PC-3 (cell line): ENCODE results near the gene BCAS1. TPM values are rescaled to one million over a fixed set of nuclear protein-coding genes. Genes with fewer than 3 reads are reported as not detected.

Source experiments
- ATAC-seq: fragments of 200-7000 bp; cut with Tn5 transposase; 2 replicates; pipeline ENCODE4 v1.9.1; 2020; ENCODE audit warnings: mild to moderate bottlenecking, moderate library complexity
- BruUV-seq: library from RNA; stranded (reverse); fragments of 400-500 nt; replicated peaks from 2 replicates; lab custom pipeline; 2021; lab: Mats Ljungman, UMichigan
- CTCF ChIA-PET: fragments of 300-600 bp; sonication (Branson Sonifier 250); formaldehyde crosslinking; loops from one replicate; lab custom pipeline; 2022; ENCODE audit warnings: antibody characterized with exemption; lab: Charles Lee
- POLR2A ChIA-PET: fragments of 300-600 bp; sonication (Branson Sonifier 250); formaldehyde crosslinking; loops from one replicate; lab custom pipeline; 2022; ENCODE audit warnings: antibody characterized with exemption; ENCODE audit not compliant: unreplicated experiment; lab: Charles Lee
- DNase-seq: peaks from one replicate; pipeline ENCODE4 v3.0.0-alpha.2; 2015
- H2AFZ ChIP-seq: fragments of 300-600 bp; sonication (generic); 2 replicates; pipeline ENCODE4 v1.6.0; 2016; ENCODE audit warnings: antibody characterized with exemption, low read length
- H3F3A ChIP-seq: fragments of 300-600 bp; sonication (generic); one replicate; pipeline ENCODE4 v1.6.0; 2017; ENCODE audit warnings: antibody characterized with exemption, low read length, control low read depth, mild to moderate bottlenecking; ENCODE audit not compliant: unreplicated experiment
- H3K27ac ChIP-seq: fragments of 300-600 bp; sonication (generic); 2 replicates; pipeline ENCODE4 v1.5.1; 2016; ENCODE audit warnings: mild to moderate bottlenecking, low read length
- H3K27me3 ChIP-seq: fragments of 300-600 bp; sonication (generic); 2 replicates; pipeline ENCODE4 v1.6.1; 2016; ENCODE audit warnings: low read length, mixed read lengths
- H3K36me3 ChIP-seq: fragments of 300-600 bp; sonication (generic); 2 replicates; pipeline ENCODE4 v1.6.1; 2016; ENCODE audit warnings: low read depth, mixed run types, low read length, mixed read lengths
- H3K4me1 ChIP-seq: fragments of 300-600 bp; sonication (generic); 2 replicates; pipeline ENCODE4 v1.5.1; 2016; ENCODE audit warnings: low read length; ENCODE audit not compliant: insufficient read depth
- H3K4me2 ChIP-seq: fragments of 300-600 bp; sonication (generic); 2 replicates; pipeline ENCODE4 v1.6.0; 2016; ENCODE audit warnings: low read length
- H3K4me3 ChIP-seq: fragments of 300-600 bp; sonication (generic); 2 replicates; pipeline ENCODE4 v1.5.1; 2016; ENCODE audit warnings: mild to moderate bottlenecking, low read length, mixed read lengths
- H3K79me2 ChIP-seq: fragments of 300-600 bp; sonication (generic); 2 replicates; pipeline ENCODE4 v1.6.1; 2017; ENCODE audit warnings: low read length, mixed read lengths
- H3K9ac ChIP-seq: fragments of 300-600 bp; sonication (generic); 2 replicates; pipeline ENCODE4 v1.6.0; 2016; ENCODE audit warnings: mild to moderate bottlenecking, low read length
- H3K9me2 ChIP-seq: fragments of 300-600 bp; sonication (generic); replicated peaks from 2 replicates; pipeline ENCODE4 v1.6.1; 2016; ENCODE audit warnings: mixed run types, low read length, mixed read lengths
- H3K9me3 ChIP-seq: fragments of 300-600 bp; sonication (generic); 2 replicates; pipeline ENCODE4 v1.6.1; 2016; ENCODE audit warnings: low read length, mixed read lengths
- H4K20me1 ChIP-seq: fragments of 300-600 bp; sonication (generic); 2 replicates; pipeline ENCODE4 v1.6.1; 2016; ENCODE audit warnings: low read length, mixed read lengths
- EZH2 ChIP-seq: fragments of 300-600 bp; sonication (generic); IDR thresholded peaks from one replicate; pipeline ENCODE4 v1.6.1; 2017; ENCODE audit warnings: antibody characterized with exemption, mild to moderate bottlenecking, low read length; ENCODE audit not compliant: unreplicated experiment
- EZH2phosphoT487 ChIP-seq: fragments of 300-600 bp; sonication (generic); IDR thresholded peaks from 2 replicates; pipeline ENCODE4 v1.6.1; 2018; ENCODE audit warnings: mild to moderate bottlenecking, antibody characterized with exemption, low read length, borderline replicate concordance
- intact Hi-C: fragments of 100-400 bp; cut with micrococcal nuclease; formaldehyde crosslinking; loops from 2 replicates; pipeline ENCODE4 v1.9.0; 2023
- total RNA-seq: library from RNA; depleted of rRNA; stranded (reverse); fragments of >200 nt; gene quantifications from 2 replicates; pipeline ENCODE4 v1.2.3, GENCODE V29; 2014
- TF ChIP-seq, protein P1 (sequence below): fragments of 300-600 bp; sonication (generic); conservative IDR thresholded peaks from 2 replicates; pipeline ENCODE4 v1.5.1; 2017; ENCODE audit warnings: antibody characterized with exemption, low read depth, mild to moderate bottlenecking, low read length

Gene BCAS1
- total RNA-seq, 1 experiment from 2014 or later, result 0.18 TPM

DNA sequence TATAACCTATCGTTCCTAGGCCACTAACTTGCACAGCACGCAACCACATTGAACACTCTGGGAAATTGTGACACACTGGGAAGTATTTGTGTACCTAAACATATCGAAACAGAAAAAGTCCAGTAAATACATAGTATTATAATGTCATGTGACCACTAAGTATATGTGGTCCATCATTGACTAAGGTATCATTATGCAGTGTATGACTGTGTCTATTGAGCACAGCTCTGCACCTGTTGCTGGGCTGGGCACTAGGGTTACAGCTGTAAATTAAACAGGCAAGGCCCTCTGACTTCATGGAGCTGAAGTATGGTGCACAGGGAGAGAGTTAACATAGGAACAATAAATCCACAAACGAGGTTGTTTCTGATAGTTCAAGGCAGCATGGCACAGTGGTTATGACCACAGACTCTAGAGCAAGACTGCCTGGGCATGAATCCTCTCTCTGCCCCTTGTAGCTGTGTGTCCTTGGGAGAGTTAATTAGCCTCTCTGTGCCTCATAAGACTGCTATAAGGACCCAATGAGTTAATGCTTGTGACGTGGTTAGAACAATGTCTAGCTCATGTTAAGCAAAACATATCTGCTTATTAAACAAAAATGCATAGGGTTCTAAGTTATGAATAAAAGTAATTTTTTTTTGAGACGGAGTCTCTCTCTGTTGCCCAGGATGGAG lies 10.6 kb downstream of the BCAS1 start:
- no peaks in the 10 kb centered on the region for H3K36me3 ChIP-seq
- H3F3A ChIP-seq, result no peaks in the 10 kb centered on the region
- TF ChIP-seq, protein P1, sequence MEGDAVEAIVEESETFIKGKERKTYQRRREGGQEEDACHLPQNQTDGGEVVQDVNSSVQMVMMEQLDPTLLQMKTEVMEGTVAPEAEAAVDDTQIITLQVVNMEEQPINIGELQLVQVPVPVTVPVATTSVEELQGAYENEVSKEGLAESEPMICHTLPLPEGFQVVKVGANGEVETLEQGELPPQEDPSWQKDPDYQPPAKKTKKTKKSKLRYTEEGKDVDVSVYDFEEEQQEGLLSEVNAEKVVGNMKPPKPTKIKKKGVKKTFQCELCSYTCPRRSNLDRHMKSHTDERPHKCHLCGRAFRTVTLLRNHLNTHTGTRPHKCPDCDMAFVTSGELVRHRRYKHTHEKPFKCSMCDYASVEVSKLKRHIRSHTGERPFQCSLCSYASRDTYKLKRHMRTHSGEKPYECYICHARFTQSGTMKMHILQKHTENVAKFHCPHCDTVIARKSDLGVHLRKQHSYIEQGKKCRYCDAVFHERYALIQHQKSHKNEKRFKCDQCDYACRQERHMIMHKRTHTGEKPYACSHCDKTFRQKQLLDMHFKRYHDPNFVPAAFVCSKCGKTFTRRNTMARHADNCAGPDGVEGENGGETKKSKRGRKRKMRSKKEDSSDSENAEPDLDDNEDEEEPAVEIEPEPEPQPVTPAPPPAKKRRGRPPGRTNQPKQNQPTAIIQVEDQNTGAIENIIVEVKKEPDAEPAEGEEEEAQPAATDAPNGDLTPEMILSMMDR, result no peak
- TF ChIP-seq EZH2phosphoT487, result no peak
- no peak for TF ChIP-seq EZH2
- H3K4me1 ChIP-seq, result no peaks in the 10 kb centered on the region
- H3K79me2 ChIP-seq, result no peaks in the 10 kb centered on the region
- H3K4me2 ChIP-seq, result no peak overlapping the region
- H3K9ac ChIP-seq, result no peak overlapping the region
- BruUV-seq, result no TSS peak
- no peaks in the 10 kb centered on the region for H3K9me3 ChIP-seq
- no peaks in the 10 kb centered on the region for H3K27me3 ChIP-seq
- no peaks in the 10 kb centered on the region for H4K20me1 ChIP-seq
- no peaks in the 10 kb centered on the region for H3K9me2 ChIP-seq
- ATAC-seq, result no peak
- H2AFZ ChIP-seq, result no peak overlapping the region
- CTCF ChIA-PET, result no interaction called here
- no peak overlapping the region for H3K27ac ChIP-seq
- POLR2A ChIA-PET, result no interaction called here
- H3K4me3 ChIP-seq, result no peak overlapping the region
- intact Hi-C loops, result loop anchor here (5.0 to 10.0 kb wide), 3 partner anchors 98 to 325 kb away; no protein-coding TSS in a partner anchor
- no peak for DNase-seq

DNA sequence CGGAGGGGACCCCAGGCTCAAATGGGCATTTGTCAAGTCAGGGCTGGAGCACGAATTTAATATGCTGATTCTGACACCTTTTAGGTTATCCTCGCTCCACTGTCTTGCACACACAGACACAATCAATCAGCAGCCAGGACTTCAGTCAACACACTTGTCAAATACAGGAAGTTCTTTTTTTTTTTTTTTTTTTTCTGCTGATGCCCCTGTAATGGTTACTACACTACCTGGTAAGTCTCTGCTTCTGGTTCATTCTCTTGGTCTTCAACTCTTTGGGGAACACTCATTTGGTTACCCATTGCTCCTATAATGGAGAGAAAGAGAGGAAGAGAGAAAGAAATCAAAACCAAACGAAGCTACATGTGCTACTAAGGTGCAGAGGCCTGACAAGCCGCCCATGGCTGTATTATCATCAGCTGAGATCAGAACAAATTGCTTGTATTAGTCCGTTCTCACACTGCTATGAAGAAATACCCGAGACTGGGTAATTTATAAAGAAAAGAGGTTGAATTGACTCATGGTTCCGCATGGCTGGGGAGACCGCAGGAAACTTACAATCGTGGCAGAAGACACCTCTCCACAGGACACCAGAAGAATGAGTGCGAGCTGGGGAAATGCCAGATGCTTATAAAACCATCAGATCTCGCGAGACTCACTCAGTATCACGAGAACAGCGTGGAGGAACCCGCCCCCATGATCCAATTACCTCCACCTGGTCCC lies 11.8 kb downstream of the BCAS1 start:
- Histone ChIP-seq H3K27ac (no peak overlapping the region), H3K4me2 (no peak overlapping the region), H3K79me2 (no peaks in the 10 kb centered on the region), H3K9ac (no peak overlapping the region), H3F3A (no peaks in the 10 kb centered on the region), H3K9me2 (no peaks in the 10 kb centered on the region), H3K4me1 (no peaks in the 10 kb centered on the region), H4K20me1 (no peaks in the 10 kb centered on the region), H3K4me3 (no peak overlapping the region), H2AFZ (no peak overlapping the region), H3K27me3 (no peaks in the 10 kb centered on the region), H3K9me3 (no peaks in the 10 kb centered on the region), H3K36me3 (no peaks in the 10 kb centered on the region)
- ATAC-seq (no peak), DNase-seq (no peak)
- BruUV-seq, result no TSS peak
- ChIA-PET POLR2A (no interaction called here), CTCF (interaction anchor here (0.6 kb wide), 1 partner anchor 13 kb away, joined by 5 read pairs; no protein-coding TSS in a partner anchor)
- TF ChIP-seq, protein P1, result no peak
- no peak for TF ChIP-seq EZH2
- intact Hi-C loops, result no loop called here
